NOMO-1 treated with DMSO at 0.1 percent for 48 hours (cell line): Measurements from ENCODE around the gene ATP11A.
"Not testable (repeated sequence)": the region's sequence is repeated elsewhere in the genome, so short reads cannot be mapped to it uniquely, and the experiment has no call there.

Experiments
- DNase-seq: peaks from one replicate; lab custom pipeline; 2025; ENCODE audit not compliant: unreplicated experiment; lab: John Stamatoyannopoulos, UW

ATP11A gene

GRCh38 chr13:112873851-112874750, 184.3 kb downstream of the ATP11A start:
- peak; percentile 4 for DNase-seq

GRCh38 chr13:112874751-112875300, 185.0 kb downstream of the ATP11A start:
- no peak for DNase-seq

- DNase-seq = no peak
These were observed 185.8 kb downstream of the ATP11A start for GRCh38 chr13:112875627-112876026.

- DNase-seq = no peak
These were observed 186.6 kb downstream of the ATP11A start for GRCh38 chr13:112876305-112877000.

- no peak for DNase-seq
These were observed 187.2 kb downstream of the ATP11A start for GRCh38 chr13:112877066-112877465.

- DNase-seq = no peak
These were observed 187.7 kb downstream of the ATP11A start for GRCh38 chr13:112877539-112877938.

GRCh38 chr13:112877976-112878955, 188.4 kb downstream of the ATP11A start:
- DNase-seq = no peak

GRCh38 chr13:112879283-112879833, 189.5 kb downstream of the ATP11A start:
- DNase-seq = no peak

GRCh38 chr13:112880221-112880641, 190.4 kb downstream of the ATP11A start:
- DNase-seq = no peak

GRCh38 chr13:112880976-112881540, 191.2 kb downstream of the ATP11A start:
- DNase-seq = no peak

GRCh38 chr13:112881656-112882554, 192.1 kb downstream of the ATP11A start:
- no peak for DNase-seq

GRCh38 chr13:112882555-112883024, 192.8 kb downstream of the ATP11A start:
- no peak for DNase-seq

GRCh38 chr13:112883241-112883945, 193.6 kb downstream of the ATP11A start:
- no peak for DNase-seq

GRCh38 chr13:112884700-112885099, 194.9 kb downstream of the ATP11A start:
- DNase-seq = not testable (repeated sequence)

- no peak for DNase-seq
These were observed 195.5 kb downstream of the ATP11A start for GRCh38 chr13:112885242-112885781.

- no peak for DNase-seq
These were observed 196.0 kb downstream of the ATP11A start for GRCh38 chr13:112885782-112886268.

- no peak for DNase-seq
These were observed 197.3 kb downstream of the ATP11A start for GRCh38 chr13:112887151-112887550.

GRCh38 chr13:112887557-112887991, 197.7 kb downstream of the ATP11A start:
- no peak for DNase-seq
